OCI-LY1 (cell line): ENCODE results near the gene OR5P2.

Experiments
- H2AFZ ChIP-seq: fragments of 200-600 bp; sonication (generic), shearing (Covaris generic); 2 replicates; pipeline ENCODE4 v1.6.0; 2014; ENCODE audit warnings: antibody characterized with exemption, mild to moderate bottlenecking, low read length
- H3F3A ChIP-seq: fragments of 200-600 bp; sonication (generic), shearing (Covaris generic); 2 replicates; pipeline ENCODE4 v1.6.0; 2014; ENCODE audit warnings: mild to moderate bottlenecking, antibody characterized with exemption, low read length, moderate library complexity; ENCODE audit not compliant: insufficient read depth
- H3K27ac ChIP-seq: fragments of 200-600 bp; sonication (generic); 2 replicates; pipeline ENCODE4 v1.5.1; 2014; ENCODE audit warnings: low read length, mixed run types, mild to moderate bottlenecking, low read depth; ENCODE audit not compliant: poor library complexity, severe bottlenecking
- H3K27me3 ChIP-seq: fragments of 200-600 bp; sonication (generic); 2 replicates; pipeline ENCODE4 v1.6.0; 2014; ENCODE audit warnings: antibody characterized with exemption, mild to moderate bottlenecking, low read length, moderate library complexity; ENCODE audit not compliant: insufficient read depth
- H3K36me3 ChIP-seq: fragments of 200-600 bp; sonication (generic); 2 replicates; pipeline ENCODE4 v1.6.1; 2014; ENCODE audit warnings: mild to moderate bottlenecking, antibody characterized with exemption, low read length, moderate library complexity, mixed read lengths; ENCODE audit not compliant: insufficient read depth
- H3K4me1 ChIP-seq: fragments of 200-600 bp; sonication (generic); 2 replicates; pipeline ENCODE4 v1.5.1; 2014; ENCODE audit warnings: mild to moderate bottlenecking, low read length, moderate library complexity; ENCODE audit not compliant: insufficient read depth, severe bottlenecking
- H3K4me2 ChIP-seq: fragments of 200-600 bp; sonication (generic), shearing (Covaris generic); 2 replicates; pipeline ENCODE4 v1.6.1; 2014; ENCODE audit warnings: low read length
- H3K4me3 ChIP-seq: fragments of 200-600 bp; sonication (generic); 2 replicates; pipeline ENCODE4 v1.5.1; 2014; ENCODE audit warnings: low read length, low read depth, mild to moderate bottlenecking, mixed read lengths; ENCODE audit not compliant: poor library complexity, severe bottlenecking
- H3K79me2 ChIP-seq: fragments of 200-600 bp; shearing (Covaris generic); 2 replicates; pipeline ENCODE4 v1.6.1; 2016; ENCODE audit warnings: mixed run types, low read length, mixed read lengths; ENCODE audit not compliant: insufficient read depth
- H3K9ac ChIP-seq: fragments of 200-600 bp; sonication (generic), shearing (Covaris generic); 2 replicates; pipeline ENCODE4 v1.6.1; 2014; ENCODE audit warnings: mild to moderate bottlenecking, low read length, mixed read lengths
- H3K9me2 ChIP-seq: fragments of 200-600 bp; sonication (generic), shearing (Covaris generic); 2 replicates; pipeline ENCODE4 v1.6.1; 2014; ENCODE audit warnings: low read depth, mild to moderate bottlenecking, low read length, mixed read lengths
- H3K9me3 ChIP-seq: fragments of 200-600 bp; shearing (Covaris generic); 2 replicates; pipeline ENCODE4 v1.6.1; 2014; ENCODE audit warnings: low read length, mixed read lengths
- H4K20me1 ChIP-seq: fragments of 200-600 bp; sonication (generic), shearing (Covaris generic); 2 replicates; pipeline ENCODE4 v1.6.0; 2016; ENCODE audit warnings: mild to moderate bottlenecking, low read length; ENCODE audit not compliant: insufficient read depth
- EZH2 ChIP-seq: fragments of 200-600 bp; sonication (generic), shearing (Covaris generic); IDR thresholded peaks from 2 replicates; pipeline ENCODE4 v1.8.0; 2017; ENCODE audit warnings: borderline replicate concordance, mixed run types, mild to moderate bottlenecking, antibody characterized with exemption, low read length, moderate library complexity, mixed read lengths
- TF ChIP-seq, protein P1 (sequence below): fragments of 200-600 bp; sonication (generic), shearing (Covaris generic); IDR thresholded peaks from 2 replicates; pipeline ENCODE4 v1.5.1; 2017; ENCODE audit warnings: mild to moderate bottlenecking, antibody characterized with exemption, low read length, moderate library complexity, mixed read lengths

Gene OR5P2

DNA sequence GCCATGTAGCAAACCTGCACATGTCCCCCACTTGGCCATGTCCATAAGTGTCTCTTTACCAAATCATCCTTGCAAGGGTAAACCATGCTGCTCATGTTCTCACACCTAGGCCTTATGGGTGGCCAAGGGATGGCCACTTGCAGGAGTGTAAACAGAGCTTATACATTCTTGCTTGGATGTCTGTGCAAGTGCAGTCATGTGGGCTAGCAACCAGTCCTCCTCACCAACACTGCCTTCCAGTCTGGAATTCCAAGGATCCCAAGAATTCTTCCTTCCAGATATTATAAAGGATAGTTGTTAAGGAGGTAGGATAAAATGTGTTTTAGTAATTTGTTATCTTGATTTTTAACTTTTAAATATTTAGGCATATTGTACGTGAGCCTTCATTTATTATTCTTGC lies 47.8 kb upstream of the OR5P2 start:
- Histone ChIP-seq H3K4me3 (no peak overlapping the region), H4K20me1 (no peaks in the 10 kb centered on the region), H3K4me1 (no peaks in the 10 kb centered on the region), H3K4me2 (no peak overlapping the region), H3K79me2 (no peaks in the 10 kb centered on the region), H3K36me3 (no peaks in the 10 kb centered on the region), H2AFZ (no peak overlapping the region), H3K27me3 (no peaks in the 10 kb centered on the region), H3F3A (no peaks in the 10 kb centered on the region), H3K9me2 (no peaks in the 10 kb centered on the region), H3K9ac (no peak overlapping the region), H3K27ac (no peak overlapping the region), H3K9me3 (no peaks in the 10 kb centered on the region)
- TF ChIP-seq EZH2 = no peak
- TF ChIP-seq, protein P1, sequence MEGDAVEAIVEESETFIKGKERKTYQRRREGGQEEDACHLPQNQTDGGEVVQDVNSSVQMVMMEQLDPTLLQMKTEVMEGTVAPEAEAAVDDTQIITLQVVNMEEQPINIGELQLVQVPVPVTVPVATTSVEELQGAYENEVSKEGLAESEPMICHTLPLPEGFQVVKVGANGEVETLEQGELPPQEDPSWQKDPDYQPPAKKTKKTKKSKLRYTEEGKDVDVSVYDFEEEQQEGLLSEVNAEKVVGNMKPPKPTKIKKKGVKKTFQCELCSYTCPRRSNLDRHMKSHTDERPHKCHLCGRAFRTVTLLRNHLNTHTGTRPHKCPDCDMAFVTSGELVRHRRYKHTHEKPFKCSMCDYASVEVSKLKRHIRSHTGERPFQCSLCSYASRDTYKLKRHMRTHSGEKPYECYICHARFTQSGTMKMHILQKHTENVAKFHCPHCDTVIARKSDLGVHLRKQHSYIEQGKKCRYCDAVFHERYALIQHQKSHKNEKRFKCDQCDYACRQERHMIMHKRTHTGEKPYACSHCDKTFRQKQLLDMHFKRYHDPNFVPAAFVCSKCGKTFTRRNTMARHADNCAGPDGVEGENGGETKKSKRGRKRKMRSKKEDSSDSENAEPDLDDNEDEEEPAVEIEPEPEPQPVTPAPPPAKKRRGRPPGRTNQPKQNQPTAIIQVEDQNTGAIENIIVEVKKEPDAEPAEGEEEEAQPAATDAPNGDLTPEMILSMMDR = no peak

DNA sequence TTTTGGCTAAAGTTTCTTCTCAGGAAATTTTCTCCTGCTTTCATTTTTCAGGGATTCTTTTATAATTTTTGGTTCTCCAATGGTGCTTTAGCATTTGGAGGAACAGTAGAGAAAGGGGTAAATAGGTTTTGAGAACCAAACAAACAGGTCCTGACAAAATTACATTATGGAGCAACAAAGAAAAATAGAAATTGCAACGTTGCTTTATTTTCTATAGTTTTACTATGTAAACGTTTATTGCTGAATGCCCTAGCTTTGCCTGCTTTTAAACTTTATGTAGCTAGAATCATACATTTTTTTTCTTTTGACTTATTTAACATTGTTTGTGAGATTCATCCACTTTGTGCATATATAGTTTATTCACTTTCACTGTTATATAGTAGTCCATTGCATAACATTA lies 43.8 kb upstream of the OR5P2 start:
- no peaks in the 10 kb centered on the region for H3K79me2 ChIP-seq
- H2AFZ ChIP-seq = no peak overlapping the region
- H3K4me1 ChIP-seq = no peaks in the 10 kb centered on the region
- no peak overlapping the region for H3K4me3 ChIP-seq
- H3K27ac ChIP-seq = no peak overlapping the region
- H3K9me2 ChIP-seq = no peaks in the 10 kb centered on the region
- no peak overlapping the region for H3K4me2 ChIP-seq
- no peaks in the 10 kb centered on the region for H3K9me3 ChIP-seq
- TF ChIP-seq EZH2 = no peak
- TF ChIP-seq, protein P1 = no peak
- no peak overlapping the region for H3K9ac ChIP-seq
- H3K27me3 ChIP-seq = no peaks in the 10 kb centered on the region
- no peaks in the 10 kb centered on the region for H4K20me1 ChIP-seq
- H3F3A ChIP-seq = no peaks in the 10 kb centered on the region
- no peaks in the 10 kb centered on the region for H3K36me3 ChIP-seq

DNA sequence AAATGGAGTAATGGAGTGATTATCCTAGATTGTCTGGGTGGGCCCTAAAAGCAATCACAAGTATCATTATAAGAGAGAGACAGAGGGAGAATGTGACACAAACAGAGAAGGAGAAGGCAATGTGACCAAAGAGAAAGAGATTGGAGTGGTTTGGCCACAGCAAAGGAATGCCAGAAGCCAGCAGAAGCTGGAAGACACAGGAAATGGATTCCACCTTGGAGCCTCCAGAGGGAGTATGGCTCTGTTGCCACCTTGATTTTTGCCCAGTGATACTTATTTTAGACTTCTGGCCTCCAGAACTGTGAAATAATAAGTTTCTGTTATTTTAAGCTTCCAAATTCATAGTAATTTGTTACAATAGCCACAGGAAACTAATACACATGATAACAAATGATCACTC lies 36.8 kb upstream of the OR5P2 start:
- H3F3A ChIP-seq = no peaks in the 10 kb centered on the region
- no peaks in the 10 kb centered on the region for H3K4me1 ChIP-seq
- H3K4me2 ChIP-seq = no peak overlapping the region
- no peak overlapping the region for H3K9ac ChIP-seq
- no peak overlapping the region for H2AFZ ChIP-seq
- H3K9me2 ChIP-seq = no peaks in the 10 kb centered on the region
- TF ChIP-seq, protein P1 = no peak
- no peak for TF ChIP-seq EZH2
- H4K20me1 ChIP-seq = no peaks in the 10 kb centered on the region
- H3K9me3 ChIP-seq = no peaks in the 10 kb centered on the region
- H3K27ac ChIP-seq = no peak overlapping the region
- no peaks in the 10 kb centered on the region for H3K36me3 ChIP-seq
- no peaks in the 10 kb centered on the region for H3K79me2 ChIP-seq
- H3K27me3 ChIP-seq = no peaks in the 10 kb centered on the region
- H3K4me3 ChIP-seq = no peak overlapping the region
